HS-5 (cell line): ENCODE measurements around the gene MOB2.

Experiments
- DNase-seq: peaks from one replicate; pipeline ENCODE4 v3.0.0-alpha.2; 2012; ENCODE audit warnings: low read depth

MOB2 gene

GRCh38 chr11:1486054-1486825 lies at the start of gene MOB2:
MOB2 (minus strand) TSS chr11:1486779; CDS start chr11:1486556, 223 bp downstream.
- no peak for DNase-seq

GRCh38 chr11:1534682-1535081 lies 48.1 kb upstream of the MOB2 start:
- no peak for DNase-seq

- DNase-seq: no peak
Measured at GRCh38 chr11:1534171-1534570, 47.6 kb upstream of the MOB2 start.

- no peak for DNase-seq
Measured at GRCh38 chr11:1533342-1533725, 46.8 kb upstream of the MOB2 start.

GRCh38 chr11:1532606-1533341 lies 46.2 kb upstream of the MOB2 start:
- no peak for DNase-seq

- DNase-seq: no peak
Measured at GRCh38 chr11:1532014-1532586, 45.5 kb upstream of the MOB2 start.

- no peak for DNase-seq
Measured at GRCh38 chr11:1531449-1532013, 45.0 kb upstream of the MOB2 start.

- DNase-seq: no peak
Measured at GRCh38 chr11:1530686-1531448, 44.3 kb upstream of the MOB2 start.

GRCh38 chr11:1529774-1530173 lies 43.2 kb upstream of the MOB2 start:
- DNase-seq: no peak

GRCh38 chr11:1529286-1529685 lies 42.7 kb upstream of the MOB2 start:
- no peak for DNase-seq

GRCh38 chr11:1528710-1529109 lies 42.1 kb upstream of the MOB2 start:
- DNase-seq: no peak

GRCh38 chr11:1526785-1527184 lies 40.2 kb upstream of the MOB2 start:
- no peak for DNase-seq

GRCh38 chr11:1523779-1524178 lies 37.2 kb upstream of the MOB2 start:
- DNase-seq: no peak

GRCh38 chr11:1523077-1523476 lies 36.5 kb upstream of the MOB2 start:
- no peak for DNase-seq

- DNase-seq: no peak
Measured at GRCh38 chr11:1522081-1522424, 35.5 kb upstream of the MOB2 start.

GRCh38 chr11:1521382-1522080 lies 35.0 kb upstream of the MOB2 start:
- no peak for DNase-seq

GRCh38 chr11:1520663-1521267 lies 34.2 kb upstream of the MOB2 start:
- no peak for DNase-seq

- DNase-seq: no peak
Measured at GRCh38 chr11:1520209-1520662, 33.7 kb upstream of the MOB2 start.

GRCh38 chr11:1519028-1520010 lies 32.7 kb upstream of the MOB2 start:
- no peak for DNase-seq

GRCh38 chr11:1518301-1518700 lies 31.7 kb upstream of the MOB2 start:
- no peak for DNase-seq
